Activated naive CD8-positive, alpha-beta T cell (primary cell): ENCODE results near the gene IQCN.

ENCODE experiments used
- H3K27ac Mint-ChIP-seq: one replicate; pipeline ENCODE4 v1.8.0; 2021; ENCODE audit warnings: mixed read lengths
- H3K27me3 Mint-ChIP-seq: one replicate; pipeline ENCODE4 v1.8.0; 2021; ENCODE audit warnings: mixed read lengths
- H3K36me3 Mint-ChIP-seq: one replicate; pipeline ENCODE4 v1.8.0; 2021; ENCODE audit warnings: mixed read lengths
- H3K4me1 Mint-ChIP-seq: one replicate; pipeline ENCODE4 v1.8.0; 2021; ENCODE audit warnings: low read depth, mixed read lengths
- H3K4me3 Mint-ChIP-seq: one replicate; pipeline ENCODE4 v1.8.0; 2021; ENCODE audit warnings: mild to moderate bottlenecking, mixed read lengths
- H3K9me3 Mint-ChIP-seq: one replicate; pipeline ENCODE4 v1.8.0; 2021; ENCODE audit warnings: low read depth, mixed read lengths

Gene IQCN

GRCh38 chr19:18310118-18310909 is 36.1 kb upstream of the IQCN start:
- no peak overlapping the region for H3K4me3 Mint-ChIP-seq
- H3K27me3 Mint-ChIP-seq, result no peaks in the 10 kb centered on the region
- no peak overlapping the region for H3K27ac Mint-ChIP-seq
- H3K36me3 Mint-ChIP-seq, result peaks cover 2% of the 10 kb centered on the region
- no peaks in the 10 kb centered on the region for H3K9me3 Mint-ChIP-seq
- peaks cover 26% of the 10 kb centered on the region for H3K4me1 Mint-ChIP-seq

- Mint-ChIP-seq H3K27ac (no peak overlapping the region), H3K9me3 (no peaks in the 10 kb centered on the region), H3K36me3 (peaks cover 2% of the 10 kb centered on the region), H3K4me3 (no peak overlapping the region), H3K4me1 (peaks cover 33% of the 10 kb centered on the region), H3K27me3 (no peaks in the 10 kb centered on the region)
These were observed 35.3 kb upstream of the IQCN start for GRCh38 chr19:18309525-18310064.

GRCh38 chr19:18308948-18309325 is 34.7 kb upstream of the IQCN start:
- H3K4me3 Mint-ChIP-seq, result no peak overlapping the region
- H3K27me3 Mint-ChIP-seq, result no peaks in the 10 kb centered on the region
- H3K4me1 Mint-ChIP-seq, result peaks cover 37% of the 10 kb centered on the region
- H3K9me3 Mint-ChIP-seq, result no peaks in the 10 kb centered on the region
- no peak overlapping the region for H3K27ac Mint-ChIP-seq
- H3K36me3 Mint-ChIP-seq, result peaks cover 2% of the 10 kb centered on the region

- H3K27me3 Mint-ChIP-seq, result no peaks in the 10 kb centered on the region
- H3K9me3 Mint-ChIP-seq, result no peaks in the 10 kb centered on the region
- H3K4me1 Mint-ChIP-seq, result peaks cover 43% of the 10 kb centered on the region
- H3K4me3 Mint-ChIP-seq, result no peak overlapping the region
- H3K27ac Mint-ChIP-seq, result peak overlapping the region; percentile 34
- peaks cover 2% of the 10 kb centered on the region for H3K36me3 Mint-ChIP-seq
These were observed 34.0 kb upstream of the IQCN start for GRCh38 chr19:18308051-18308947.

GRCh38 chr19:18307271-18307681 is 33.0 kb upstream of the IQCN start:
- H3K4me1 Mint-ChIP-seq, result peaks cover 44% of the 10 kb centered on the region
- H3K4me3 Mint-ChIP-seq, result peak overlapping the region; percentile 82
- no peaks in the 10 kb centered on the region for H3K9me3 Mint-ChIP-seq
- H3K36me3 Mint-ChIP-seq, result peaks cover 2% of the 10 kb centered on the region
- H3K27me3 Mint-ChIP-seq, result no peaks in the 10 kb centered on the region
- peak overlapping the region; percentile 97 for H3K27ac Mint-ChIP-seq

- Mint-ChIP-seq H3K36me3 (peaks cover 2% of the 10 kb centered on the region), H3K27me3 (no peaks in the 10 kb centered on the region), H3K27ac (peak overlapping the region; percentile 97), H3K4me1 (peaks cover 46% of the 10 kb centered on the region), H3K4me3 (peak overlapping the region; percentile 82), H3K9me3 (no peaks in the 10 kb centered on the region)
These were observed 32.6 kb upstream of the IQCN start for GRCh38 chr19:18306888-18307260.

- peak overlapping the region; percentile 93 for H3K4me3 Mint-ChIP-seq
- H3K4me1 Mint-ChIP-seq, result peaks cover 49% of the 10 kb centered on the region
- no peaks in the 10 kb centered on the region for H3K27me3 Mint-ChIP-seq
- H3K36me3 Mint-ChIP-seq, result peaks cover 2% of the 10 kb centered on the region
- no peaks in the 10 kb centered on the region for H3K9me3 Mint-ChIP-seq
- peak overlapping the region; percentile 97 for H3K27ac Mint-ChIP-seq
These were observed 32.1 kb upstream of the IQCN start for GRCh38 chr19:18306209-18306887.

GRCh38 chr19:18304458-18305310 is 30.4 kb upstream of the IQCN start:
- Mint-ChIP-seq H3K27me3 (no peaks in the 10 kb centered on the region), H3K36me3 (peaks cover 2% of the 10 kb centered on the region), H3K4me3 (peak overlapping the region; percentile 93), H3K4me1 (peaks cover 47% of the 10 kb centered on the region), H3K9me3 (no peaks in the 10 kb centered on the region), H3K27ac (peak overlapping the region; percentile 97)

GRCh38 chr19:18304208-18304457 is 29.9 kb upstream of the IQCN start:
- Mint-ChIP-seq H3K36me3 (peaks cover 2% of the 10 kb centered on the region), H3K9me3 (no peaks in the 10 kb centered on the region), H3K27me3 (no peaks in the 10 kb centered on the region), H3K4me1 (peaks cover 48% of the 10 kb centered on the region), H3K27ac (peak overlapping the region; percentile 97), H3K4me3 (peak overlapping the region; percentile 93)

GRCh38 chr19:18301718-18302111 is 27.5 kb upstream of the IQCN start:
- peak overlapping the region; percentile 85 for H3K27ac Mint-ChIP-seq
- H3K27me3 Mint-ChIP-seq, result no peaks in the 10 kb centered on the region
- peaks cover 48% of the 10 kb centered on the region for H3K4me1 Mint-ChIP-seq
- H3K36me3 Mint-ChIP-seq, result no peaks in the 10 kb centered on the region
- H3K4me3 Mint-ChIP-seq, result peak overlapping the region; percentile 61
- no peaks in the 10 kb centered on the region for H3K9me3 Mint-ChIP-seq

GRCh38 chr19:18300930-18301717 is 26.9 kb upstream of the IQCN start:
- H3K4me1 Mint-ChIP-seq, result peaks cover 45% of the 10 kb centered on the region
- no peak overlapping the region for H3K4me3 Mint-ChIP-seq
- no peaks in the 10 kb centered on the region for H3K27me3 Mint-ChIP-seq
- no peaks in the 10 kb centered on the region for H3K36me3 Mint-ChIP-seq
- peak overlapping the region; percentile 85 for H3K27ac Mint-ChIP-seq
- no peaks in the 10 kb centered on the region for H3K9me3 Mint-ChIP-seq

- Mint-ChIP-seq H3K36me3 (no peaks in the 10 kb centered on the region), H3K27me3 (no peaks in the 10 kb centered on the region), H3K27ac (no peak overlapping the region), H3K4me1 (peaks cover 36% of the 10 kb centered on the region), H3K4me3 (no peak overlapping the region), H3K9me3 (no peaks in the 10 kb centered on the region)
These were observed 25.4 kb upstream of the IQCN start for GRCh38 chr19:18299654-18300053.

GRCh38 chr19:18298601-18299000 is 24.3 kb upstream of the IQCN start:
- no peaks in the 10 kb centered on the region for H3K9me3 Mint-ChIP-seq
- H3K27me3 Mint-ChIP-seq, result no peaks in the 10 kb centered on the region
- peak overlapping the region; percentile 76 for H3K27ac Mint-ChIP-seq
- peaks cover 35% of the 10 kb centered on the region for H3K4me1 Mint-ChIP-seq
- H3K36me3 Mint-ChIP-seq, result no peaks in the 10 kb centered on the region
- H3K4me3 Mint-ChIP-seq, result peak overlapping the region; percentile 35

- Mint-ChIP-seq H3K27ac (no peak overlapping the region), H3K27me3 (no peaks in the 10 kb centered on the region), H3K4me3 (no peak overlapping the region), H3K9me3 (no peaks in the 10 kb centered on the region), H3K36me3 (no peaks in the 10 kb centered on the region), H3K4me1 (peaks cover 38% of the 10 kb centered on the region)
These were observed 23.1 kb upstream of the IQCN start for GRCh38 chr19:18297308-18297707.
